ENCODE measurements around the gene ZIC4. TPM values are rescaled to one million over a fixed set of nuclear protein-coding genes. Genes with fewer than 3 reads are reported as not detected.

Gene ZIC4
- total RNA-seq, 1 experiment from 2014 or later = not detected

- no peak overlapping the region for H3K27ac Mint-ChIP-seq (ENCODE audit: low read depth, unreplicated experiment)
- intact Hi-C loops (cut with micrococcal nuclease) = no loop called here
- H3K27me3 Mint-ChIP-seq (ENCODE audit: insufficient read depth, unreplicated experiment) = peaks cover 29% of the 10 kb centered on the region
Observed at GRCh38 chr3:147415286-147415685, 8.9 kb upstream of the ZIC4 start.

GRCh38 chr3:147414390-147415138 lies 8.2 kb upstream of the ZIC4 start:
- Mint-ChIP-seq H3K27me3 (ENCODE audit: insufficient read depth, unreplicated experiment) (peaks cover 29% of the 10 kb centered on the region), H3K9me3 (ENCODE audit: unreplicated experiment) (peaks cover 8% of the 10 kb centered on the region), H3K4me1 (ENCODE audit: insufficient read depth, unreplicated experiment) (no peaks in the 10 kb centered on the region), H3K27ac (ENCODE audit: low read depth, unreplicated experiment) (no peak overlapping the region), H3K4me3 (ENCODE audit: unreplicated experiment) (no peak overlapping the region), H3K36me3 (ENCODE audit: insufficient read depth, unreplicated experiment) (no peaks in the 10 kb centered on the region)
- no peak for TF ChIP-seq CTCF (IDR thresholded peaks at IDR 0.05; ENCODE audit: unreplicated experiment)
- intact Hi-C loops (cut with micrococcal nuclease) = no loop called here
- no peak for DNase-seq (ENCODE audit: unreplicated experiment)
- BruUV-seq (replicated peaks) = no TSS peak
- ChIA-PET CTCF (no interaction called here), POLR2A (no interaction called here)

More at GRCh38 chr3:147415286-147415685, 8.9 kb upstream of the ZIC4 start:
- Mint-ChIP-seq H3K9me3 (ENCODE audit: unreplicated experiment) (peaks cover 8% of the 10 kb centered on the region), H3K4me3 (ENCODE audit: unreplicated experiment) (no peak overlapping the region), H3K4me1 (ENCODE audit: insufficient read depth, unreplicated experiment) (no peaks in the 10 kb centered on the region), H3K36me3 (ENCODE audit: insufficient read depth, unreplicated experiment) (no peaks in the 10 kb centered on the region)
- DNase-seq (ENCODE audit: unreplicated experiment) = no peak
- no peak for TF ChIP-seq CTCF (IDR thresholded peaks at IDR 0.05; ENCODE audit: unreplicated experiment)
- BruUV-seq (replicated peaks) = no TSS peak
- POLR2A ChIA-PET = no interaction called here
- CTCF ChIA-PET = no interaction called here

GRCh38 chr3:147413686-147414389 lies 7.5 kb upstream of the ZIC4 start:
- CTCF ChIA-PET = interaction anchor here (1.2 kb wide), 1 partner anchor 8 kb away, joined by 3 read pairs; no protein-coding TSS in a partner anchor
- Mint-ChIP-seq H3K4me1 (ENCODE audit: insufficient read depth, unreplicated experiment) (no peaks in the 10 kb centered on the region), H3K27ac (ENCODE audit: low read depth, unreplicated experiment) (no peak overlapping the region), H3K9me3 (ENCODE audit: unreplicated experiment) (peaks cover 11% of the 10 kb centered on the region), H3K36me3 (ENCODE audit: insufficient read depth, unreplicated experiment) (no peaks in the 10 kb centered on the region), H3K27me3 (ENCODE audit: insufficient read depth, unreplicated experiment) (peaks cover 29% of the 10 kb centered on the region), H3K4me3 (ENCODE audit: unreplicated experiment) (peak overlapping the region; percentile 32)
- DNase-seq (ENCODE audit: unreplicated experiment) = no peak
- intact Hi-C loops (cut with micrococcal nuclease) = no loop called here
- BruUV-seq (replicated peaks) = no TSS peak
- no peak for TF ChIP-seq CTCF (IDR thresholded peaks at IDR 0.05; ENCODE audit: unreplicated experiment)
- POLR2A ChIA-PET = no interaction called here

GRCh38 chr3:147412917-147413685 lies 6.8 kb upstream of the ZIC4 start:
- no peaks in the 10 kb centered on the region for H3K36me3 Mint-ChIP-seq (ENCODE audit: insufficient read depth, unreplicated experiment)
- intact Hi-C loops (cut with micrococcal nuclease) = no loop called here
- H3K9me3 Mint-ChIP-seq (ENCODE audit: unreplicated experiment) = peaks cover 19% of the 10 kb centered on the region
- H3K4me1 Mint-ChIP-seq (ENCODE audit: insufficient read depth, unreplicated experiment) = no peaks in the 10 kb centered on the region
- ChIA-PET POLR2A (interaction anchor here (1.7 kb wide), 1 partner anchor 10 kb away, joined by 3 read pairs; no protein-coding TSS in a partner anchor), CTCF (interaction anchor here (0.6 to 1.2 kb wide), 2 partner anchors 9 to 482 kb away, joined by 3 read pairs; no protein-coding TSS in a partner anchor)
- TF ChIP-seq CTCF (IDR thresholded peaks at IDR 0.05; ENCODE audit: unreplicated experiment) = no peak
- no TSS peak for BruUV-seq (replicated peaks)
- H3K27me3 Mint-ChIP-seq (ENCODE audit: insufficient read depth, unreplicated experiment) = peaks cover 36% of the 10 kb centered on the region
- H3K27ac Mint-ChIP-seq (ENCODE audit: low read depth, unreplicated experiment) = no peak overlapping the region
- H3K4me3 Mint-ChIP-seq (ENCODE audit: unreplicated experiment) = peak overlapping the region; percentile 32
- no peak for DNase-seq (ENCODE audit: unreplicated experiment)

All from MCF 10A (cell line).